ENCODE measurements around the gene OSTM1.

OSTM1 gene, protein sequence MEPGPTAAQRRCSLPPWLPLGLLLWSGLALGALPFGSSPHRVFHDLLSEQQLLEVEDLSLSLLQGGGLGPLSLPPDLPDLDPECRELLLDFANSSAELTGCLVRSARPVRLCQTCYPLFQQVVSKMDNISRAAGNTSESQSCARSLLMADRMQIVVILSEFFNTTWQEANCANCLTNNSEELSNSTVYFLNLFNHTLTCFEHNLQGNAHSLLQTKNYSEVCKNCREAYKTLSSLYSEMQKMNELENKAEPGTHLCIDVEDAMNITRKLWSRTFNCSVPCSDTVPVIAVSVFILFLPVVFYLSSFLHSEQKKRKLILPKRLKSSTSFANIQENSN

GRCh38 chr6:108074359-108075144 lies at the start of gene OSTM1:
TSS of gene OSTM1 (minus strand) at chr6:108074741. CDS start at chr6:108074651, 90 bp downstream.
- no peak for TF ChIP-seq CTCF (IDR thresholded peaks at IDR 0.05; ENCODE audit: borderline replicate concordance, insufficient read depth, low read depth, low read length)
- H3K4me3 ChIP-seq (ENCODE audit: low read depth, low read length) = peak within 1 kb of the TSS; percentile 75

- TF ChIP-seq CTCF (IDR thresholded peaks at IDR 0.05; ENCODE audit: borderline replicate concordance, insufficient read depth, low read depth, low read length) = no peak
- H3K4me3 ChIP-seq (ENCODE audit: low read depth, low read length) = no peak overlapping the region
Measured at GRCh38 chr6:108123946-108124345, 49.4 kb upstream of the OSTM1 start.

GRCh38 chr6:108123481-108123929 lies 49.0 kb upstream of the OSTM1 start:
- H3K4me3 ChIP-seq (ENCODE audit: low read depth, low read length) = no peak overlapping the region
- no peak for TF ChIP-seq CTCF (IDR thresholded peaks at IDR 0.05; ENCODE audit: borderline replicate concordance, insufficient read depth, low read depth, low read length)

GRCh38 chr6:108121612-108122011 lies 47.1 kb upstream of the OSTM1 start:
- H3K4me3 ChIP-seq (ENCODE audit: low read depth, low read length) = no peak overlapping the region
- no peak for TF ChIP-seq CTCF (IDR thresholded peaks at IDR 0.05; ENCODE audit: borderline replicate concordance, insufficient read depth, low read depth, low read length)

DNA sequence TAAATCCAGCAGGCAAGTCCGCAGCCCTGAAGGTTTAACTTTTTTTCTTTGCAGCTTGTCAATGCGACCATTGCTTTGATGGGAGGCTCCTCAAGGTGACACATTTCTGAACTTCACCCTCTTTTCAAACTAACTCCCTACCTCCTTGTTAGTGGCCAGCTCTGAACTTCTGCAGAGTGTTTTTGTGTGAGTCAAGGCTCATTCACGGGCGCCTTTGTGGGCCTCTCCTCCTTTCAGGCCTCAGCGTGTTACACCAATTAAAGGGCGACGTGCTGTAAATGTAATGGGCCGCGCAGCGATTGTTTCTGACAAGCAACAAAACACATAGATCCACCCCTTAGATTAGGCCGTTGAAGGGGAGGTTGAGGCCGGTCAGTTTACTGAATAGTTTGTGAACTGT lies 45.8 kb upstream of the OSTM1 start:
- no peak overlapping the region for H3K4me3 ChIP-seq (ENCODE audit: low read depth, low read length)
- TF ChIP-seq CTCF (IDR thresholded peaks at IDR 0.05; ENCODE audit: borderline replicate concordance, insufficient read depth, low read depth, low read length) = no peak

DNA sequence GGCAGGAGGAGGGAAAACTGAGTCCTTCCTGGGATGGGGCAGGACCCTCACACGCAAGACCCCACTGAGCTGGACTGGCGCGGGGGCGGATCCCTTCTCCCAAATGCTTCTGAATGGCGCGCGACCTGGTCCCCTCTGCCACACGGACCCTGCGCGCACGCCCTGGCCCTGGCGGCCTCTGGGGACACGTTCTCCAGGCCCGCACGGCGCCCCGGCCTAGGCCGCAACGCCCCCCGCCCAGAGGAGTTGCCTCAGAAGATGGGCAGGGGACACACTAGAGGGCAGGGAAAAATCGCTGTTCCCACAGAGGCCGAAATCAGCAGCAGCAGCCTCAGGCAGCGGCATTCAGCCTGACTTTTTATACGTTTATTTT lies 45.2 kb upstream of the OSTM1 start:
- no peak for TF ChIP-seq CTCF (IDR thresholded peaks at IDR 0.05; ENCODE audit: borderline replicate concordance, insufficient read depth, low read depth, low read length)
- no peak overlapping the region for H3K4me3 ChIP-seq (ENCODE audit: low read depth, low read length)

Measured in GM12875 (cell line).